Renal pelvis (tissue), 4 donors: ENCODE measurements around the gene PLSCR5. TPM values are rescaled to one million over a fixed set of nuclear protein-coding genes. Genes with fewer than 3 reads are reported as not detected.

Experiments used
- DNase-seq: peaks from one replicate; pipeline ENCODE4 v3.0.0-alpha.2; 2013
- polyA plus RNA-seq, 3 donors: library from polyadenylated mRNA; unstranded; fragments of 120-200 nt; gene quantifications; one replicate each; pipeline ENCODE4 v1.2.1, GENCODE V29; 2013; ENCODE audit not compliant: insufficient read length in 3 of 3

Gene PLSCR5
- polyA plus RNA-seq, 3 donors = not detected

GRCh38 chr3:146544929-146545528 lies 60.1 kb downstream of the PLSCR5 start:
- no peak for DNase-seq

DNA sequence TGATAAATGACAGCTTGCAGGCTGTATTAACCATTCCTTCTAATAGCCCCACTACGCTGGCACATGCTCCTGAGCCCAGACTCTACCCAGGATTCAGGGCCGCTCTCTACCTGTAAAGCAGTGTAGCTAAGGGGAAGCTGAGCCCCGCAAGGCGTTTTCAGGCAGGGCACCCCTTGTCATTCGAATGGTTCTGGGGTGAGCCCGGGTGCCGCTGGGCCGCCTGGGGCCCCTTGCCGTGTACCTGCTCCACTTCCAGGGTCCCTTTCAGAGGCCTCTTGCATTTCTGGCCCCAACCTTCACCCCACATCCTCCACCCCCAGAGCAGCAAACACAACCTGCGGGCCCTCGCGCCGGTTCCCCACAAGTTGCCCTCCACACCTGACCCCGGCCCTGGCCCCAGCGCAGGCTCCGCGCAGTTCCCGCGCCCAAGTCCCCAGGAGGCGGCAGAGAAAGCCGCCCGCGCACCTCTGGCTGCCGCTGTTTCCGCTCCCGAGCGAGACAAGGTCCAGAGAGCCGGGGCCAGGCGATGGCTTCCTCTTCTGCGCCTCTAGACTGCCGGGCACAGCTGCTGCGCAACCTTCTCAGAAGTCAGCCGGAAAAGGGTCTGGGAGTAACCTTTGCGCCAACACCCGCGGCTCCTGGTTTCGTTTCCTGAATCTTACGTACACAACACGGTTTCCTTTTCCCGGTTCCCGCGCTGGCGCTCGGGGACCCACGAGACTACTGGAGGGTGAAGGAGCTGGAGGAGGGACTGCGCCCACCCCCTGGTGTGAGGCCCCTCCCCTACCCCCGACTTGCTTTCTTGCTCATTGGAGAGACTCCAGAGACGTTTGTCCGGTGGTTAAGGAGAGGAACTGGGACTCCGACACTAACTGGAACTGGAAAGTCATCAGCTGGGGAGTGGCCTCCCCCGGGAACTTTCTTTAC lies 60.9 kb downstream of the PLSCR5 start, which contains the start of gene PLSCR1:
PLSCR1 (minus strand) TSS at position 606 of the 927 bp plus-strand sequence. CDS start 8,055 bp downstream, outside the sequence.
- peak; percentile 91 for DNase-seq

DNA sequence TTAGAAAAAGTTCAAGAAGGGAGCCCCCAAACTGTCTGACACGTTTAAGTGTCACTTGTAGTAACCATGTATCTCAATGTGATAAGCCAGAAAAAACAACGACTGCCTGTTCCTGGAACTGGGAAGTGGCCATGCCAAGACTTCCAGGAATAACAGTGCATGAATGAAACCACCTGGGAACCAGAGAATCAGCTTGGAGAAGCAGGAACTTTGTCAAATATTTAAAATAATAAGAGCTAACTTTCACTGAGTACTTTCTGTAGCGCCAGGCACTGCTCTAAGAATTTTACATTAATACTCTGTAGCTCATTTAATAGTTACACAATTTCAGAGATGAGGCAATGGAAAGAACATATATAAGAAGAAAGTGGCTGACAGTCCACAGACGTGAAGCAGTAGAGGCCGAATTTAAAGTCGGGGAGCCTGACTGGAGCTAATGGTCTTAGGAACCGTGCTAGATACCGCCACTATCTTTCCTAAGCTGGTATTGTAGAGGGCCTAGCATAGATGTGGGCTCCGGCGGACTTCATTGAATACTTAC lies 61.6 kb downstream of the PLSCR5 start:
- DNase-seq = peak; percentile 54

- DNase-seq = no peak
Observed at GRCh38 chr3:146542978-146543377, 62.2 kb downstream of the PLSCR5 start.

- no peak for DNase-seq
Observed at GRCh38 chr3:146542179-146542578, 63.0 kb downstream of the PLSCR5 start.

DNA sequence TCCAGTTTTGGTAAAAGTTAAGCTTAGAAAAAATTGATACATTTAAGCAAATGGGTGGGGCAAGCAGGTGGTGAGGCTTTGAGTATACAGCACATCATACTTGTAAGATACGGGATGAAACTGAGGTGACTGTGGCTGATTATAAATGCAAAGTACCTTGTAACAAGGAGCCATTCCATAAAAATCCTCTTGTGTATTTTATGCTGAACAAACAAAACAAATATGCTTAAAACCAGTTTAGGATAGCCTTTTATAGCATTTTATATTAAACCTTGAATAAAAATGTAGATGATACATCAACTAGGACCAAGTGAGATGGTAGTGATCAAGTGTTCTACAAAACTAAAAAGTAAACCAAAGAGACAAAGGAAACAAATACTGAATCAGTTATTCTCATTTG lies 64.2 kb downstream of the PLSCR5 start:
- no peak for DNase-seq

- no peak for DNase-seq
Observed at GRCh38 chr3:146540236-146540635, 64.9 kb downstream of the PLSCR5 start.

- DNase-seq = no peak
Observed at GRCh38 chr3:146539315-146539714, 65.8 kb downstream of the PLSCR5 start.

- no peak for DNase-seq
Observed at GRCh38 chr3:146537603-146538002, 67.5 kb downstream of the PLSCR5 start.

- no peak for DNase-seq
Observed at GRCh38 chr3:146536681-146537080, 68.5 kb downstream of the PLSCR5 start.

Other genes starting within 250 kb of the PLSCR5 start
- 1 to 10 TPM in 2 of 3 donors, under 1 TPM in 1; 0.84 to 1.4 (median 1.2) TPM for gene PLSCR2, start 135.8 kb downstream of the PLSCR5 start, polyA plus RNA-seq
- gene PLSCR1, start 60.7 kb downstream of the PLSCR5 start, polyA plus RNA-seq = 10 to 100 TPM; 67.5 to 82.7 (median 75.6) TPM